Panc1 (cell line): Measurements from ENCODE around the gene PRXL2A. TPM values are rescaled to one million over a fixed set of nuclear protein-coding genes. Genes with fewer than 3 reads are reported as not detected.

Experiments used
- ATAC-seq: fragments of 200-7000 bp; cut with Tn5 transposase; 2 replicates; pipeline ENCODE4 v1.9.1; 2020; ENCODE audit warnings: mild to moderate bottlenecking, moderate library complexity
- BruUV-seq: library from RNA; stranded (reverse); fragments of 400-500 nt; replicated peaks from 2 replicates; lab custom pipeline; 2021; lab: Mats Ljungman, UMichigan
- CTCF ChIA-PET: fragments of 300-600 bp; sonication (Branson Sonifier 250); formaldehyde crosslinking; loops from one replicate; lab custom pipeline; 2022; ENCODE audit warnings: antibody characterized with exemption; lab: Charles Lee
- POLR2A ChIA-PET: fragments of 300-600 bp; sonication (Branson Sonifier 250); formaldehyde crosslinking; loops from one replicate; lab custom pipeline; 2022; ENCODE audit warnings: antibody characterized with exemption; lab: Charles Lee
- DNase-seq: peaks from one replicate; pipeline ENCODE4 v3.0.0-alpha.2; 2010; ENCODE audit warnings: low read depth, low spot score
- H3K27ac ChIP-seq: 2 replicates; pipeline ENCODE4 v1.5.1; 2011; ENCODE audit warnings: mild to moderate bottlenecking, low read length, inconsistent platforms
- H3K27me3 ChIP-seq: fragments of 200-500 bp; sonication (Bioruptor generic); 2 replicates; pipeline ENCODE4 v1.6.0; 2014; ENCODE audit warnings: low read length, inconsistent platforms; ENCODE audit not compliant: control insufficient read depth, insufficient read depth
- H3K36me3 ChIP-seq: fragments of 200-500 bp; sonication (Bioruptor generic); 2 replicates; pipeline ENCODE4 v1.5.1; 2014; ENCODE audit warnings: inconsistent platforms, mild to moderate bottlenecking, low read length, moderate library complexity; ENCODE audit not compliant: control insufficient read depth, insufficient read depth
- H3K4me1 ChIP-seq: 2 replicates; pipeline ENCODE4 v1.5.1; 2011; ENCODE audit warnings: inconsistent platforms, mild to moderate bottlenecking, low read length, moderate library complexity; ENCODE audit not compliant: control insufficient read depth, insufficient read depth
- H3K4me3 ChIP-seq, 2 experiments: 2 replicates each; pipeline ENCODE4 v1.5.1; 2011 to 2012; ENCODE audit warnings: low read depth in 2 of 2, low read length in 2 of 2, mild to moderate bottlenecking in 2 of 2, inconsistent platforms in 1 of 2, moderate library complexity in 1 of 2
- H3K9me3 ChIP-seq: fragments of 200-500 bp; sonication (Bioruptor generic); 2 replicates; pipeline ENCODE4 v1.5.1; 2014; ENCODE audit warnings: low read depth, mild to moderate bottlenecking, inconsistent platforms, low read length, moderate library complexity; ENCODE audit not compliant: control insufficient read depth, insufficient read depth
- CTCF ChIP-seq: fragments of 450-650 bp; IDR thresholded peaks from 2 replicates; pipeline ENCODE4 v1.5.1; 2017; ENCODE audit warnings: mild to moderate bottlenecking
- POLR2AphosphoS5 ChIP-seq: IDR thresholded peaks from 2 replicates; pipeline ENCODE4 v1.6.1; 2012; ENCODE audit warnings: mild to moderate bottlenecking, low read depth, low read length, moderate library complexity
- REST ChIP-seq, 2 experiments: IDR thresholded peaks; 2 replicates each; pipeline ENCODE4 v1.6.1; 2011 to 2012; ENCODE audit warnings: low read depth in 2 of 2, control low read depth in 1 of 2, low read length in 1 of 2, mild to moderate bottlenecking in 1 of 2, moderate library complexity in 1 of 2; ENCODE audit not compliant: insufficient read depth in 1 of 2
- SIN3A ChIP-seq: IDR thresholded peaks from 2 replicates; pipeline ENCODE4 v1.6.1; 2012; ENCODE audit warnings: low read depth, mild to moderate bottlenecking, low read length, moderate library complexity, borderline replicate concordance; ENCODE audit not compliant: insufficient read depth
- TCF7L2 ChIP-seq: IDR thresholded peaks from 2 replicates; pipeline ENCODE4 v1.6.1; 2011; ENCODE audit warnings: mild to moderate bottlenecking, low read depth, low read length, inconsistent platforms
- in situ Hi-C: cut with HindIII; loops from 2 replicates; pipeline ENCODE4 v1.10.0; 2016; ENCODE audit warnings: low sequenced_read_pairs, low pct_unique_long_range_greater_than_20kb
- intact Hi-C: fragments of 100-400 bp; cut with micrococcal nuclease; formaldehyde crosslinking; loops from one replicate; pipeline ENCODE4 v1.10.0; 2022; ENCODE audit not compliant: unreplicated experiment
- total RNA-seq: library from RNA; stranded (reverse); gene quantifications from one replicate; pipeline ENCODE4 v1.2.1, GENCODE V29; 2021; ENCODE audit not compliant: unreplicated experiment

Gene PRXL2A
- total RNA-seq, 1 experiment from 2014 or later = 89.0 TPM

GRCh38 chr10:80452069-80452468 lies 43.7 kb downstream of the PRXL2A start:
- ChIA-PET POLR2A (no interaction called here), CTCF (no interaction called here)
- H3K27ac ChIP-seq = no peak overlapping the region
- in situ Hi-C loops (no loop called here), intact Hi-C loops (no loop called here)
- H3K36me3 ChIP-seq = no peaks in the 10 kb centered on the region
- BruUV-seq = no TSS peak
- no peaks in the 10 kb centered on the region for H3K9me3 ChIP-seq
- H3K27me3 ChIP-seq = no peaks in the 10 kb centered on the region
- no peak for DNase-seq
- ATAC-seq = no peak
- TF ChIP-seq SIN3A = no peak
- no peak for TF ChIP-seq CTCF
- TF ChIP-seq REST (IDR thresholded peaks at IDR 0.05; ENCODE audit: insufficient read depth in 1 of 2, low read depth in 2 of 2, low read length in 1 of 2) = no peak
- no peak for TF ChIP-seq POLR2AphosphoS5
- H3K4me1 ChIP-seq = peaks cover 20% of the 10 kb centered on the region
- no peak overlapping the region for H3K4me3 ChIP-seq

- Histone ChIP-seq H3K27me3 (no peaks in the 10 kb centered on the region), H3K4me1 (peaks cover 22% of the 10 kb centered on the region), H3K4me3 (no peak overlapping the region), H3K27ac (no peak overlapping the region), H3K36me3 (no peaks in the 10 kb centered on the region), H3K9me3 (no peaks in the 10 kb centered on the region)
- in situ Hi-C loops = no loop called here
- no TSS peak for BruUV-seq
- ATAC-seq (no peak), DNase-seq (no peak)
- TF ChIP-seq REST (IDR thresholded peaks at IDR 0.05; ENCODE audit: insufficient read depth in 1 of 2, low read depth in 2 of 2, low read length in 1 of 2) (no peak), TCF7L2 (no peak), CTCF (no peak), POLR2AphosphoS5 (no peak), SIN3A (no peak)
- POLR2A ChIA-PET = no interaction called here
- intact Hi-C loops = no loop called here
- CTCF ChIA-PET = interaction anchor here (0.6 to 1.6 kb wide), 2 partner anchors 15 to 53 kb away, joined by 3 to 4 read pairs; no protein-coding TSS in a partner anchor
Observed at GRCh38 chr10:80452640-80453039, 44.3 kb downstream of the PRXL2A start.
